B cell (primary cell): ENCODE data around the gene PARD3B. TPM values are rescaled to one million over a fixed set of nuclear protein-coding genes. Genes with fewer than 3 reads are reported as not detected.

Experiments
- ATAC-seq: fragments of 200-7000 bp; cut with Tn5 transposase; one replicate; pipeline ENCODE4 v1.10.0; 2021; ENCODE audit warnings: low read depth, mild to moderate bottlenecking, moderate number of reproducible peaks, moderate library complexity
- CTCF ChIA-PET: fragments of 350-600 bp; sonication (Branson Sonifier 250); formaldehyde crosslinking; loops from one replicate; lab custom pipeline; 2021; ENCODE audit warnings: antibody characterized with exemption, inconsistent platforms; lab: Charles Lee
- POLR2A ChIA-PET: fragments of 350-600 bp; sonication (Branson Sonifier 250); formaldehyde crosslinking; loops from one replicate; lab custom pipeline; 2021; ENCODE audit warnings: antibody characterized with exemption; lab: Charles Lee
- DNase-seq: peaks from one replicate; pipeline ENCODE4 v3.0.0; 2013
- H2AFZ ChIP-seq: 2 replicates; pipeline ENCODE4 v1.6.1; 2012; ENCODE audit warnings: mild to moderate bottlenecking, low read depth, low read length; ENCODE audit not compliant: insufficient read depth, poor library complexity, severe bottlenecking
- H3K27ac ChIP-seq, 2 donors: 1 replicate in 1 of 2; 2 replicates in 1 of 2; pipeline ENCODE4 v1.5.1; 2012 to 2013; ENCODE audit warnings: low read length in 2 of 2, mild to moderate bottlenecking in 2 of 2, moderate library complexity in 1 of 2
- H3K27me3 ChIP-seq, 4 experiments: fragments of 200-600 bp in 1 of 4; sonication (generic) in 1 of 4; replicated peaks in 1 of 4; 1 replicate in 2 of 4; 2 replicates in 2 of 4; pipeline versions ENCODE4 v1.6.1 to v1.7.0; 2013 to 2016; ENCODE audit warnings: low read length in 3 of 4, mild to moderate bottlenecking in 2 of 4, mixed read lengths in 1 of 4, moderate library complexity in 1 of 4; ENCODE audit not compliant: insufficient read depth in 4 of 4, control insufficient read depth in 3 of 4; ENCODE audit errors: control extremely low read depth in 1 of 4
- H3K36me3 ChIP-seq, 2 experiments: replicated peaks in 1 of 2; 1 replicate in 1 of 2; 2 replicates in 1 of 2; pipeline versions ENCODE4 v1.6.1 to v1.7.1; 2013; ENCODE audit warnings: low read length in 1 of 2; ENCODE audit not compliant: insufficient read depth in 2 of 2, control insufficient read depth in 1 of 2; ENCODE audit errors: control extremely low read depth in 1 of 2, extremely low read depth in 1 of 2
- H3K4me1 ChIP-seq, 2 donors: fragments of 200-600 bp in 1 of 2; sonication (generic) in 1 of 2; 1 replicate in 1 of 2; 2 replicates in 1 of 2; pipeline versions ENCODE4 v1.5.1 to v1.6.1; 2013 to 2017; ENCODE audit warnings: low read length in 2 of 2; ENCODE audit not compliant: control insufficient read depth in 2 of 2, insufficient read depth in 2 of 2
- H3K4me2 ChIP-seq: replicated peaks from 2 replicates; pipeline ENCODE3; 2012; ENCODE audit warnings: mild to moderate bottlenecking, low read depth, low read length; ENCODE audit not compliant: poor library complexity, severe bottlenecking
- H3K4me3 ChIP-seq, 5 experiments: fragments of 200-600 bp in 1 of 5; sonication (generic) in 1 of 5; 1 replicate in 3 of 5; 2 replicates in 2 of 5; pipeline versions ENCODE4 v1.5.1 to v1.7.0; 2011 to 2016; ENCODE audit warnings: low read length in 4 of 5, mild to moderate bottlenecking in 4 of 5, low read depth in 2 of 5, control low read depth in 1 of 5, moderate library complexity in 1 of 5; ENCODE audit not compliant: insufficient read depth in 1 of 5; ENCODE audit errors: control extremely low read depth in 1 of 5, extremely low read depth in 1 of 5
- H3K79me2 ChIP-seq: fragments of 200-600 bp; sonication (generic); one replicate; pipeline ENCODE4 v1.6.0; 2016; ENCODE audit warnings: low read length; ENCODE audit not compliant: control insufficient read depth, insufficient read depth
- H3K9ac ChIP-seq: fragments of 200-600 bp; sonication (generic); 2 replicates; pipeline ENCODE4 v1.6.1; 2017; ENCODE audit warnings: mild to moderate bottlenecking, low read length, moderate library complexity
- H3K9me3 ChIP-seq, 3 donors: one replicate each; pipeline versions ENCODE4 v1.6.1 to v1.7.1; 2013; ENCODE audit warnings: low read length in 2 of 3; ENCODE audit not compliant: control insufficient read depth in 2 of 3, insufficient read depth in 1 of 3; ENCODE audit errors: control extremely low read depth in 1 of 3
- H4K20me1 ChIP-seq: 2 replicates; pipeline ENCODE4 v1.6.0; 2012; ENCODE audit warnings: mild to moderate bottlenecking, low read length; ENCODE audit not compliant: insufficient read depth, control insufficient read depth, poor library complexity, severe bottlenecking
- H3K27ac Mint-ChIP-seq: one replicate; pipeline ENCODE4 v1.8.0; 2021; ENCODE audit warnings: mixed read lengths
- H3K27me3 Mint-ChIP-seq: one replicate; pipeline ENCODE4 v1.8.0; 2021; ENCODE audit warnings: mixed read lengths
- H3K4me1 Mint-ChIP-seq: one replicate; pipeline ENCODE4 v1.8.0; 2021; ENCODE audit warnings: mixed read lengths
- H3K4me3 Mint-ChIP-seq: one replicate; pipeline ENCODE4 v1.8.0; 2021; ENCODE audit warnings: mixed read lengths
- H3K9me3 Mint-ChIP-seq: one replicate; pipeline ENCODE4 v1.8.0; 2022; ENCODE audit warnings: mixed read lengths; ENCODE audit not compliant: insufficient read depth
- EZH2 ChIP-seq: IDR thresholded peaks from 2 replicates; pipeline ENCODE4 v1.6.1; 2012; ENCODE audit warnings: borderline replicate concordance, low read depth, mild to moderate bottlenecking, moderate library complexity, low read length; ENCODE audit not compliant: insufficient read depth, poor library complexity, severe bottlenecking
- WGBS: methylation state at CpG from one replicate; pipeline ENCODE4 v1.1.5; 2013; ENCODE audit warnings: missing lambda C conversion rate; ENCODE audit not compliant: insufficient coverage; 5-methylcytosine and 5-hydroxymethylcytosine counted together
- intact Hi-C: fragments of 100-400 bp; cut with micrococcal nuclease; formaldehyde crosslinking; loops from one replicate; pipeline ENCODE4 v1.10.0; 2022
- polyA plus RNA-seq: library from polyadenylated mRNA; depleted of rRNA; stranded (reverse); fragments of >200 nt; gene quantifications from 2 replicates; pipeline ENCODE4 v1.2.3, GENCODE V29; 2012
- total RNA-seq, 2 donors: library from RNA; stranded (reverse); fragments of 120-200 nt in 1 of 2; gene quantifications; 1 replicate in 1 of 2; 2 replicates in 1 of 2; pipeline versions ENCODE4 v1.2.3 to v1.2.4, GENCODE V29; 2013 to 2022
- TF ChIP-seq, protein P1 (sequence below): fragments of 200-600 bp; IDR thresholded peaks from one replicate; pipeline ENCODE4 v1.8.0; 2022; ENCODE audit warnings: antibody characterized with exemption, mild to moderate bottlenecking

The PARD3B gene
- total and polyA plus RNA-seq, 2 donors (not counting 1 experiment from before 2014, with no cell fraction given), result not detected

DNA sequence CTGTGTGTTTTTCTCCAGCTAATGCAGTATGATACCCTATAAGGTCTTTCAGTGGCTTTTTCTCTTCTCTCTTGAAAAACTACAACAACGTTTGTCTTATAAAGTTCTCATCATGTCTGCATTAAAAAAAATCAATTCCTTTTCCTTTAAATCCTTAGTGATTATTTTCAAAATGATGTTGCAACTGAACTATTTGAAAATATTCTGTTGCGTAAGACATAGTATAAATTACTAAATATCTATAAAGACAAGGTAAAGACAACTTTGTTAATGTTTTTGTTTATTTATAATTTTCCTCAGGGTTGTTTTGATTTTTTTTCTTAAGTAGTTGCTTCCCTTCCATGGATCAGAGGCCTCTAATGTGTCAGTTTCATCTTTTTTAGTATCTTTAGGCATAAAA lies 21.2 kb downstream of the PARD3B start:
- no peaks in the 10 kb centered on the region for H3K9me3 ChIP-seq
- no peak for ATAC-seq

GRCh38 chr2:204570421-204570820 lies 25.1 kb downstream of the PARD3B start:
- no peak overlapping the region for H3K9ac ChIP-seq
- no peak for TF ChIP-seq EZH2
- TF ChIP-seq, protein P1, sequence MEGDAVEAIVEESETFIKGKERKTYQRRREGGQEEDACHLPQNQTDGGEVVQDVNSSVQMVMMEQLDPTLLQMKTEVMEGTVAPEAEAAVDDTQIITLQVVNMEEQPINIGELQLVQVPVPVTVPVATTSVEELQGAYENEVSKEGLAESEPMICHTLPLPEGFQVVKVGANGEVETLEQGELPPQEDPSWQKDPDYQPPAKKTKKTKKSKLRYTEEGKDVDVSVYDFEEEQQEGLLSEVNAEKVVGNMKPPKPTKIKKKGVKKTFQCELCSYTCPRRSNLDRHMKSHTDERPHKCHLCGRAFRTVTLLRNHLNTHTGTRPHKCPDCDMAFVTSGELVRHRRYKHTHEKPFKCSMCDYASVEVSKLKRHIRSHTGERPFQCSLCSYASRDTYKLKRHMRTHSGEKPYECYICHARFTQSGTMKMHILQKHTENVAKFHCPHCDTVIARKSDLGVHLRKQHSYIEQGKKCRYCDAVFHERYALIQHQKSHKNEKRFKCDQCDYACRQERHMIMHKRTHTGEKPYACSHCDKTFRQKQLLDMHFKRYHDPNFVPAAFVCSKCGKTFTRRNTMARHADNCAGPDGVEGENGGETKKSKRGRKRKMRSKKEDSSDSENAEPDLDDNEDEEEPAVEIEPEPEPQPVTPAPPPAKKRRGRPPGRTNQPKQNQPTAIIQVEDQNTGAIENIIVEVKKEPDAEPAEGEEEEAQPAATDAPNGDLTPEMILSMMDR, result no peak
- no peak for ATAC-seq
- no peaks in the 10 kb centered on the region for H3K4me1 ChIP-seq
- no peaks in the 10 kb centered on the region for H4K20me1 ChIP-seq
- intact Hi-C loops, result no loop called here
- no peak overlapping the region for H2AFZ ChIP-seq
- Mint-ChIP-seq H3K4me3 (no peak overlapping the region), H3K4me1 (no peaks in the 10 kb centered on the region), H3K9me3 (no peaks in the 10 kb centered on the region), H3K27me3 (no peaks in the 10 kb centered on the region), H3K27ac (no peak overlapping the region)
- ChIA-PET CTCF (no interaction called here), POLR2A (no interaction called here)
- no peaks in the 10 kb centered on the region for H3K27me3 ChIP-seq
- WGBS, result 80% methylated on average over 1 of the region's 1 CpG
- no peak overlapping the region for H3K4me2 ChIP-seq
- peaks cover 0 to under 1% (median 0%) of the 10 kb centered on the region in 3 donors for H3K9me3 ChIP-seq
- no peaks in the 10 kb centered on the region for H3K79me2 ChIP-seq
- DNase-seq, result no peak
- H3K4me3 ChIP-seq, result no peak overlapping the region
- no peak overlapping the region for H3K27ac ChIP-seq
- no peaks in the 10 kb centered on the region for H3K36me3 ChIP-seq

More for the DNA sequence above, 21.2 kb downstream of the PARD3B start:
- Histone ChIP-seq H3K27me3 (no peaks in the 10 kb centered on the region), H3K4me3 (no peak overlapping the region), H3K9ac (no peak overlapping the region), H3K4me1 (no peaks in the 10 kb centered on the region), H3K27ac (no peak overlapping the region), H4K20me1 (no peaks in the 10 kb centered on the region), H3K36me3 (no peaks in the 10 kb centered on the region), H2AFZ (no peak overlapping the region), H3K79me2 (no peaks in the 10 kb centered on the region), H3K4me2 (no peak overlapping the region)
- WGBS, result no CpG with 5 or more reads among the region's 2 CpGs
- no peak overlapping the region for H3K4me3 Mint-ChIP-seq
- H3K27me3 Mint-ChIP-seq, result no peaks in the 10 kb centered on the region
- ChIA-PET POLR2A (no interaction called here), CTCF (no interaction called here)
- DNase-seq, result no peak
- H3K27ac Mint-ChIP-seq, result no peak overlapping the region
- intact Hi-C loops, result no loop called here
- H3K9me3 Mint-ChIP-seq, result no peaks in the 10 kb centered on the region
- TF ChIP-seq, protein P1, result no peak
- no peak for TF ChIP-seq EZH2
- no peaks in the 10 kb centered on the region for H3K4me1 Mint-ChIP-seq
